Liver (tissue), 9 donors: ENCODE results near the gene SETD3. TPM values are rescaled to one million over a fixed set of nuclear protein-coding genes. Genes with fewer than 3 reads are reported as not detected.

Experiments
- DNase-seq: peaks from one replicate; pipeline ENCODE4 v3.0.0-alpha.2; 2017; ENCODE audit warnings: low spot score
- H3K27ac ChIP-seq, 2 donors: one replicate each; pipeline ENCODE4 v1.7.0; 2013; ENCODE audit warnings: inconsistent platforms in 2 of 2, low read length in 2 of 2, control low read depth in 1 of 2, low read depth in 1 of 2, mild to moderate bottlenecking in 1 of 2
- H3K27me3 ChIP-seq, 4 donors: one replicate each; pipeline versions ENCODE4 v1.6.1 to v1.7.0; 2013; ENCODE audit warnings: low read length in 3 of 4, inconsistent platforms in 1 of 4, mild to moderate bottlenecking in 1 of 4, moderate library complexity in 1 of 4; ENCODE audit not compliant: control insufficient read depth in 4 of 4, insufficient read depth in 4 of 4
- H3K36me3 ChIP-seq, 4 donors: one replicate each; pipeline versions ENCODE4 v1.6.1 to v1.7.0; 2013; ENCODE audit warnings: low read length in 3 of 4, mild to moderate bottlenecking in 3 of 4, low read depth in 1 of 4, moderate library complexity in 1 of 4; ENCODE audit not compliant: control insufficient read depth in 4 of 4, insufficient read depth in 3 of 4
- H3K4me1 ChIP-seq, 4 donors: one replicate each; pipeline versions ENCODE4 v1.6.1 to v1.7.0; 2013; ENCODE audit warnings: low read length in 3 of 4, mild to moderate bottlenecking in 3 of 4, moderate library complexity in 1 of 4; ENCODE audit not compliant: control insufficient read depth in 4 of 4, insufficient read depth in 4 of 4
- H3K4me3 ChIP-seq, 3 donors: one replicate each; pipeline versions ENCODE4 v1.6.1 to v1.7.0; 2013; ENCODE audit warnings: low read length in 3 of 3, control low read depth in 1 of 3, low read depth in 1 of 3, mild to moderate bottlenecking in 1 of 3
- H3K9ac ChIP-seq, 2 donors: one replicate each; pipeline ENCODE4 v1.7.0; 2013; ENCODE audit warnings: low read length in 2 of 2, mild to moderate bottlenecking in 2 of 2, moderate library complexity in 2 of 2, control low read depth in 1 of 2, low read depth in 1 of 2
- H3K9me3 ChIP-seq, 4 donors: one replicate each; pipeline versions ENCODE4 v1.6.1 to v1.7.0; 2013; ENCODE audit warnings: low read length in 3 of 4; ENCODE audit not compliant: control insufficient read depth in 4 of 4
- CTCF ChIP-seq: fragments of 150-350 bp; IDR thresholded peaks from 2 replicates; pipeline ENCODE4 v1.5.1; 2017; ENCODE audit warnings: improper control_type of control experiment, low read depth, low read length; ENCODE audit not compliant: missing input control
- EGR1 ChIP-seq, 2 donors: IDR thresholded peaks; 2 replicates each; pipeline ENCODE4 v1.6.1; 2016 to 2018; ENCODE audit warnings: antibody characterized with exemption in 2 of 2, low read depth in 2 of 2
- FOXA1 ChIP-seq: IDR thresholded peaks from 2 replicates; pipeline ENCODE4 v1.6.1; 2016; ENCODE audit warnings: antibody characterized with exemption
- FOXA2 ChIP-seq: IDR thresholded peaks from 2 replicates; pipeline ENCODE4 v1.6.1; 2016; ENCODE audit warnings: antibody characterized with exemption
- GABPA ChIP-seq, 2 donors: IDR thresholded peaks in 1 of 2; conservative IDR thresholded peaks in 1 of 2; 2 replicates each; pipeline ENCODE4 v1.6.1; 2016; ENCODE audit warnings: antibody characterized with exemption in 2 of 2, mild to moderate bottlenecking in 1 of 2, moderate library complexity in 1 of 2
- HNF4A ChIP-seq, 2 donors: conservative IDR thresholded peaks; 2 replicates each; pipeline ENCODE4 v1.6.1; 2016; ENCODE audit warnings: antibody characterized with exemption in 2 of 2, mild to moderate bottlenecking in 2 of 2
- HNF4G ChIP-seq: IDR thresholded peaks from 2 replicates; pipeline ENCODE4 v1.6.1; 2016; ENCODE audit warnings: antibody characterized with exemption
- MAX ChIP-seq: IDR thresholded peaks from 2 replicates; pipeline ENCODE4 v1.6.1; 2016; ENCODE audit warnings: antibody characterized with exemption
- RAD21 ChIP-seq, 2 donors: IDR thresholded peaks; 2 replicates each; pipeline ENCODE4 v1.6.1; 2016; ENCODE audit warnings: antibody characterized with exemption in 2 of 2, mild to moderate bottlenecking in 2 of 2
- REST ChIP-seq: IDR thresholded peaks from 2 replicates; pipeline ENCODE4 v1.6.1; 2016; ENCODE audit warnings: antibody characterized with exemption, mild to moderate bottlenecking
- RXRA ChIP-seq, 2 donors: IDR thresholded peaks; 2 replicates each; pipeline ENCODE4 v1.6.1; 2017 to 2018; ENCODE audit warnings: antibody characterized with exemption in 2 of 2, mild to moderate bottlenecking in 1 of 2
- SP1 ChIP-seq: IDR thresholded peaks from 2 replicates; pipeline ENCODE4 v1.6.1; 2018; ENCODE audit warnings: antibody characterized with exemption, mild to moderate bottlenecking
- TAF1 ChIP-seq: conservative IDR thresholded peaks from 2 replicates; pipeline ENCODE4 v1.6.1; 2016; ENCODE audit warnings: antibody characterized with exemption, mild to moderate bottlenecking
- WGBS: extraction: QIAGEN DNeasy Blood & Tissue Kit; methylation state at CpG from one replicate; pipeline ENCODE4 v1.1.7; 2013; 5-methylcytosine and 5-hydroxymethylcytosine counted together
- polyA plus RNA-seq, 2 donors: library from polyadenylated mRNA; stranded (reverse) in 1 of 2; unstranded in 1 of 2; fragments of 200-250 nt in 1 of 2; fragments of >200 nt in 1 of 2; fragmentation: Nextera tagmentation in 1 of 2; extraction: Ambion mirVana in 1 of 2; gene quantifications; one replicate each; pipeline versions ENCODE4 v1.2.1 to v1.2.3, GENCODE V29; 2013 to 2015
- total RNA-seq, 2 donors: library from RNA; depleted of rRNA; stranded (reverse); fragments of >200 nt; gene quantifications; one replicate each; pipeline ENCODE4 v1.2.3, GENCODE V29; 2014
- TF ChIP-seq, protein P1 (sequence below): IDR thresholded peaks from 2 replicates; pipeline ENCODE4 v1.6.1; 2016; ENCODE audit warnings: antibody characterized with exemption
- TF ChIP-seq, protein P2 (sequence below): IDR thresholded peaks from 2 replicates; pipeline ENCODE4 v1.6.1; 2016; ENCODE audit warnings: antibody characterized with exemption
- donor health status: healthy.
- donor health status: healthy.
- donor health status: healthy.
- donor health status: healthy.
- donor health status: healthy.

Gene SETD3
- total and polyA plus RNA-seq, 4 donors = 18.7 to 39.7 (median 19.4) TPM

DNA sequence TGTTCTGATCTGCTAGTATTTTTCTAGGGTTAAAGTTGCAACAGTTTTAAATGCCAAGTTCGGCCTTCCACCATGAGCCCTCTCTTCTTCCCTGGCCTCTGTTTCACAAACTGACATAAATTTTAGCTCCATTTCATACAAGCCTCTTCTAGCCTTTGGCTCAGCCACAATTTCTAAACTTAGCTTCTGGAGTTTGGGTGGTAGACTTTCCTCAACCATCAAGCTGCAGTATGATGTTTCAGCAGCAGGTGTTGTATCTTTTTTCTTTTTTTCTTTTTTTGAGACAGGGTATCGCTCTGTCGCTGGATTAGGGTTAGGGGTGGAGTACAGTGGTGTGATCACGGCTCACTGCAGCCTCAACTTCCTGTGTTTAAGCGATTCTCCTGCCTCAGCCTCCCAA lies 29.4 kb downstream of the SETD3 start:
- H3K36me3 ChIP-seq = peaks cover 2 to 59% (median 29%) of the 10 kb centered on the region in 4 donors
- 95% methylated on average over 5 of the region's 5 CpGs for WGBS

DNA sequence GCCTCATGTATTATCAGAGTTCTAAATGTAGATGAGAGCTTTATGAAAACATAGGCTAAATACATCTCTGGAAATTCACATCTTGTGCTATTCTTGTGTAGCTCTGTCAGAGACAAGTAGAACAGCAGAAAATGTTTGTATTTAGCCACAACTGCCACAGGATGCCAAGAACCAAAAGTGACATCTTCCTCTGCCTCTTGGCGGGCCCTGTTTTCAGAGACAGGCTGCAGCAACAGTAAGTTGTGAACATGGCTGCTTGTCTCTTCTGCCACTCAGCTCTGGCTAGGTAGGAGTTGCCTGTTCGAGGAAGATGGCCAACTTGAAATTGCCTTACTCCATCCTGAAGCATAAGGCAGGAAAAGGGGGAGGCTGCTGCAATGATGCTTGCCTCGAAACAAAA lies 30.4 kb downstream of the SETD3 start:
- H3K4me3 ChIP-seq = no peak overlapping the region
- 91% methylated on average over 3 of the region's 3 CpGs for WGBS
- no peak overlapping the region for H3K9ac ChIP-seq
- H3K27me3 ChIP-seq = no peaks in the 10 kb centered on the region
- no peaks in the 10 kb centered on the region for H3K9me3 ChIP-seq
- no peak for TF ChIP-seq MAX
- no peak for TF ChIP-seq SP1
- no peak for TF ChIP-seq HNF4G
- TF ChIP-seq FOXA2 = no peak
- no peaks in the 10 kb centered on the region for H3K4me1 ChIP-seq
- H3K27ac ChIP-seq = no peak overlapping the region
- no peak for DNase-seq
- H3K36me3 ChIP-seq = peaks cover 2 to 59% (median 30%) of the 10 kb centered on the region in 4 donors

More for the DNA sequence above, 29.4 kb downstream of the SETD3 start:
- no peak overlapping the region for H3K27ac ChIP-seq
- no peak overlapping the region for H3K4me3 ChIP-seq
- H3K9ac ChIP-seq = no peak overlapping the region
- no peaks in the 10 kb centered on the region for H3K4me1 ChIP-seq
- H3K9me3 ChIP-seq = no peaks in the 10 kb centered on the region
- no peaks in the 10 kb centered on the region for H3K27me3 ChIP-seq
- no peak for TF ChIP-seq HNF4A (conservative IDR thresholded peaks at IDR 0.05)
- no peak for TF ChIP-seq REST
- TF ChIP-seq TAF1 = no peak
- TF ChIP-seq, protein P1, sequence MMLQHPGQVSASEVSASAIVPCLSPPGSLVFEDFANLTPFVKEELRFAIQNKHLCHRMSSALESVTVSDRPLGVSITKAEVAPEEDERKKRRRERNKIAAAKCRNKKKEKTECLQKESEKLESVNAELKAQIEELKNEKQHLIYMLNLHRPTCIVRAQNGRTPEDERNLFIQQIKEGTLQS = no peak
- TF ChIP-seq MAX = no peak
- TF ChIP-seq FOXA1 = no peak
- DNase-seq = no peak

DNA sequence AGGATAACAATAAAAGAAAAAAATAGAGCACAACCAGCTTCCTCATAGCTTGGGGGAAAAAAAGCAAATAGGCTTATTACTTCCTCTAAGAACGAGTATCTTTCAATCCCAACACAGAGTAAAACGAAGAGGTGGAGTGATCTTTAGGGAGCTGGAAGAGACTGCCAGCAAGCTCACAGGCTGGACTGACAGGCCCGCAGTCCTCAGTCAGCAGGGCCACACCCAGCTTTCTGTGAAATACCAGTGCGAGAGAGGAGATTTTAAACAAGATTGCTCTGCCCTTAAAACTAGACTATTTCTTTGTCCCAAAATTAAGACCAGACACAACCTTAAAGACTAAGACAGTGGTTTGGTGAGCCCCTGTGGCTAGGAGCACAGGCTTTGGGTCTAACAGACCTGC lies 32.9 kb downstream of the SETD3 start:
- Histone ChIP-seq H3K9ac (no peak overlapping the region), H3K27ac (no peak overlapping the region), H3K27me3 (no peaks in the 10 kb centered on the region), H3K36me3 (peaks cover 2 to 54% (median 27%) of the 10 kb centered on the region in 4 donors), H3K4me3 (no peak overlapping the region), H3K9me3 (no peaks in the 10 kb centered on the region), H3K4me1 (no peaks in the 10 kb centered on the region)
- no peak for DNase-seq
- 82% methylated on average over 4 of the region's 4 CpGs for WGBS
- TF ChIP-seq RXRA (IDR thresholded peaks at IDR 0.05) = no peak
- TF ChIP-seq FOXA2 = no peak
- TF ChIP-seq, protein P2, sequence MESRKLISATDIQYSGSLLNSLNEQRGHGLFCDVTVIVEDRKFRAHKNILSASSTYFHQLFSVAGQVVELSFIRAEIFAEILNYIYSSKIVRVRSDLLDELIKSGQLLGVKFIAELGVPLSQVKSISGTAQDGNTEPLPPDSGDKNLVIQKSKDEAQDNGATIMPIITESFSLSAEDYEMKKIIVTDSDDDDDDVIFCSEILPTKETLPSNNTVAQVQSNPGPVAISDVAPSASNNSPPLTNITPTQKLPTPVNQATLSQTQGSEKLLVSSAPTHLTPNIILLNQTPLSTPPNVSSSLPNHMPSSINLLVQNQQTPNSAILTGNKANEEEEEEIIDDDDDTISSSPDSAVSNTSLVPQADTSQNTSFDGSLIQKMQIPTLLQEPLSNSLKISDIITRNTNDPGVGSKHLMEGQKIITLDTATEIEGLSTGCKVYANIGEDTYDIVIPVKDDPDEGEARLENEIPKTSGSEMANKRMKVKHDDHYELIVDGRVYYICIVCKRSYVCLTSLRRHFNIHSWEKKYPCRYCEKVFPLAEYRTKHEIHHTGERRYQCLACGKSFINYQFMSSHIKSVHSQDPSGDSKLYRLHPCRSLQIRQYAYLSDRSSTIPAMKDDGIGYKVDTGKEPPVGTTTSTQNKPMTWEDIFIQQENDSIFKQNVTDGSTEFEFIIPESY = no peak
- no peak for TF ChIP-seq FOXA1
- TF ChIP-seq RAD21 (IDR thresholded peaks at IDR 0.05) = no peak
- TF ChIP-seq GABPA (IDR thresholded peaks at IDR 0.05 in 1 of 2, conservative IDR thresholded peaks at IDR 0.05 in 1 of 2) = no peak
- TF ChIP-seq HNF4G = no peak
- no peak for TF ChIP-seq EGR1 (IDR thresholded peaks at IDR 0.05; ENCODE audit: low read depth in 2 of 2)
- TF ChIP-seq REST = no peak
- TF ChIP-seq, protein P1 = no peak
- no peak for TF ChIP-seq CTCF
